SK-N-SH treated with all-trans-retinoic acid at 6 μM for 48 hours (cell line): ENCODE measurements around the gene FMO4.

ENCODE experiments used
- ATAC-seq: fragments of 200-7000 bp; cut with Tn5 transposase; 3 replicates; pipeline ENCODE4 v1.9.1; 2020; ENCODE audit warnings: mild to moderate bottlenecking, moderate library complexity
- ARNTL ChIP-seq: fragments of 450-650 bp; formaldehyde crosslinking; IDR thresholded peaks from 2 replicates; pipeline ENCODE4 v1.5.0; 2020; ENCODE audit warnings: low read depth, mild to moderate bottlenecking, moderate library complexity, borderline replicate concordance
- BACH2 ChIP-seq: fragments of 250-450 bp; sonication (Bioruptor Pico); IDR thresholded peaks from 2 replicates; pipeline ENCODE4 v1.9.0; 2021; ENCODE audit warnings: mild to moderate bottlenecking, borderline replicate concordance
- CSDC2 ChIP-seq: fragments of 250-450 bp; sonication (Bioruptor Pico); IDR thresholded peaks from 2 replicates; pipeline ENCODE4 v1.5.0; 2020; ENCODE audit warnings: mild to moderate bottlenecking, moderate library complexity
- ESRRG ChIP-seq: fragments of 250-450 bp; sonication (Bioruptor Pico); IDR thresholded peaks from 2 replicates; pipeline ENCODE4 v1.6.1; 2021; ENCODE audit warnings: mild to moderate bottlenecking
- GLIS3 ChIP-seq: fragments of 250-450 bp; sonication (Bioruptor Pico); IDR thresholded peaks from 2 replicates; pipeline ENCODE4 v1.5.0; 2020; ENCODE audit warnings: mild to moderate bottlenecking, moderate library complexity
- ISL1 ChIP-seq: fragments of 250-450 bp; sonication (Bioruptor Pico); IDR thresholded peaks from 2 replicates; pipeline ENCODE4 v2.1.2; 2022; ENCODE audit warnings: mild to moderate bottlenecking, moderate library complexity
- OSR1 ChIP-seq: fragments of 250-450 bp; sonication (Bioruptor Pico); IDR thresholded peaks from 2 replicates; pipeline ENCODE4 v1.8.0; 2022; ENCODE audit warnings: moderate library complexity, mild to moderate bottlenecking, inconsistent platforms
- PATZ1 ChIP-seq: fragments of 250-450 bp; sonication (Bioruptor Pico); IDR thresholded peaks from 2 replicates; pipeline ENCODE4 v1.8.0; 2020; ENCODE audit warnings: mild to moderate bottlenecking, moderate library complexity, borderline replicate concordance
- POU6F1 ChIP-seq: fragments of 250-450 bp; sonication (Bioruptor Pico); IDR thresholded peaks from 2 replicates; pipeline ENCODE4 v1.8.0; 2021; ENCODE audit warnings: low read depth, mild to moderate bottlenecking, moderate library complexity, borderline replicate concordance
- PPARA ChIP-seq: fragments of 250-450 bp; sonication (Bioruptor Pico); IDR thresholded peaks from 2 replicates; pipeline ENCODE4 v1.5.0; 2020; ENCODE audit warnings: mild to moderate bottlenecking, borderline replicate concordance
- SNAI2 ChIP-seq: fragments of 250-450 bp; sonication (Bioruptor Pico); IDR thresholded peaks from 2 replicates; pipeline ENCODE4 v1.5.0; 2020; ENCODE audit warnings: mild to moderate bottlenecking, moderate library complexity
- TCF4 ChIP-seq: fragments of 250-450 bp; sonication (Bioruptor Pico); IDR thresholded peaks from 2 replicates; pipeline ENCODE4 v1.8.0; 2021; ENCODE audit warnings: mild to moderate bottlenecking, moderate library complexity, borderline replicate concordance
- ZC3H10 ChIP-seq: fragments of 250-450 bp; sonication (Bioruptor Pico); IDR thresholded peaks from 2 replicates; pipeline ENCODE4 v1.5.1; 2021; ENCODE audit warnings: mild to moderate bottlenecking, moderate library complexity
- ZFP3 ChIP-seq: fragments of 250-450 bp; sonication (Bioruptor Pico); IDR thresholded peaks from 2 replicates; pipeline ENCODE4 v1.5.0; 2020; ENCODE audit warnings: mild to moderate bottlenecking, moderate library complexity
- ZFP30 ChIP-seq: fragments of 450-650 bp; formaldehyde crosslinking; IDR thresholded peaks from 2 replicates; pipeline ENCODE4 v1.5.0; 2022; ENCODE audit warnings: mild to moderate bottlenecking, moderate library complexity
- ZNF70 ChIP-seq: fragments of 450-650 bp; formaldehyde crosslinking; IDR thresholded peaks from 2 replicates; pipeline ENCODE4 v1.5.0; 2020; ENCODE audit warnings: mild to moderate bottlenecking, moderate library complexity
- ZNF8 ChIP-seq: fragments of 450-650 bp; formaldehyde crosslinking; IDR thresholded peaks from 2 replicates; pipeline ENCODE4 v1.5.0; 2020; ENCODE audit warnings: mild to moderate bottlenecking, moderate library complexity
- TF ChIP-seq, protein P1 (sequence below): fragments of 250-450 bp; sonication (Bioruptor Pico); IDR thresholded peaks from 2 replicates; pipeline ENCODE4 v1.5.1; 2020; ENCODE audit warnings: low read depth, mild to moderate bottlenecking, moderate library complexity
- TF ChIP-seq, protein P2 (sequence below): fragments of 250-450 bp; sonication (Bioruptor Pico); IDR thresholded peaks from 2 replicates; pipeline ENCODE4 v1.5.0; 2020; ENCODE audit warnings: mild to moderate bottlenecking, moderate library complexity
- TF ChIP-seq, protein P3 (sequence below): fragments of 250-450 bp; sonication (Bioruptor Pico); IDR thresholded peaks from 2 replicates; pipeline ENCODE4 v1.5.1; 2021; ENCODE audit warnings: mild to moderate bottlenecking, moderate library complexity

The FMO4 gene, protein sequence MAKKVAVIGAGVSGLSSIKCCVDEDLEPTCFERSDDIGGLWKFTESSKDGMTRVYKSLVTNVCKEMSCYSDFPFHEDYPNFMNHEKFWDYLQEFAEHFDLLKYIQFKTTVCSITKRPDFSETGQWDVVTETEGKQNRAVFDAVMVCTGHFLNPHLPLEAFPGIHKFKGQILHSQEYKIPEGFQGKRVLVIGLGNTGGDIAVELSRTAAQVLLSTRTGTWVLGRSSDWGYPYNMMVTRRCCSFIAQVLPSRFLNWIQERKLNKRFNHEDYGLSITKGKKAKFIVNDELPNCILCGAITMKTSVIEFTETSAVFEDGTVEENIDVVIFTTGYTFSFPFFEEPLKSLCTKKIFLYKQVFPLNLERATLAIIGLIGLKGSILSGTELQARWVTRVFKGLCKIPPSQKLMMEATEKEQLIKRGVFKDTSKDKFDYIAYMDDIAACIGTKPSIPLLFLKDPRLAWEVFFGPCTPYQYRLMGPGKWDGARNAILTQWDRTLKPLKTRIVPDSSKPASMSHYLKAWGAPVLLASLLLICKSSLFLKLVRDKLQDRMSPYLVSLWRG

GRCh38 chr1:171313835-171314320 lies at the start of gene FMO4:
Gene FMO4 (plus strand): TSS chr1:171314183. CDS start chr1:171319826, 5,643 bp downstream.
- TF ChIP-seq ESRRG (no peak), ZFP30 (no peak), OSR1 (CRISPR knock-in tag) (no peak), ISL1 (CRISPR knock-in tag) (no peak), POU6F1 (no peak; the same call in 1 of the 2 replicates), GLIS3 (CRISPR knock-in tag) (no peak), ZFP3 (CRISPR knock-in tag) (no peak), ZNF70 (CRISPR knock-in tag) (no peak), ZC3H10 (CRISPR knock-in tag) (no peak), SNAI2 (CRISPR knock-in tag) (no peak), BACH2 (no peak), ZNF8 (CRISPR knock-in tag) (no peak), ARNTL (CRISPR knock-in tag) (no peak), PATZ1 (no peak), CSDC2 (CRISPR knock-in tag) (no peak)
- TF ChIP-seq, protein P1, sequence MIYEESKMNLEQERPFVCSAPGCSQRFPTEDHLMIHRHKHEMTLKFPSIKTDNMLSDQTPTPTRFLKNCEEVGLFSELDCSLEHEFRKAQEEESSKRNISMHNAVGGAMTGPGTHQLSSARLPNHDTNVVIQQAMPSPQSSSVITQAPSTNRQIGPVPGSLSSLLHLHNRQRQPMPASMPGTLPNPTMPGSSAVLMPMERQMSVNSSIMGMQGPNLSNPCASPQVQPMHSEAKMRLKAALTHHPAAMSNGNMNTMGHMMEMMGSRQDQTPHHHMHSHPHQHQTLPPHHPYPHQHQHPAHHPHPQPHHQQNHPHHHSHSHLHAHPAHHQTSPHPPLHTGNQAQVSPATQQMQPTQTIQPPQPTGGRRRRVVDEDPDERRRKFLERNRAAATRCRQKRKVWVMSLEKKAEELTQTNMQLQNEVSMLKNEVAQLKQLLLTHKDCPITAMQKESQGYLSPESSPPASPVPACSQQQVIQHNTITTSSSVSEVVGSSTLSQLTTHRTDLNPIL (CRISPR knock-in tag), result no peak
- ATAC-seq, result peak; percentile 100

DNA sequence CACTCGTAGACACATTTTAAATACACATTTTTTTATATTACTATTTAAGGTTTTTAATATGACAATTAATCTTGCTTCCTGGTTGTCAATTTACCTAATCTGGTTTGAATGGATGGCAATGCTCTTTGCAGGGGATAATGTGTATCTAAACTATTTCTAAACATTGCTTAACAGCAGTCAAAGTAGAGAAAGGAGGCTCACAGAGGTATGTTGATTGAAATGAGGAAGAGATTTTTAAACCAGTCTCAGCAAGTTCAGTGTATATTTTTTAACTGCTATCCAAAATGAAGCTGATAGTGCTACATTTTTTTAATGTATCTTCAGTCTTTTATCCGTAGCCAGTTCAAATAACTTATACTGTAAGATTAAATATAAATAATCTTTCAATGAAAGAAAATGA lies 48.3 kb upstream of the FMO4 start:
- no peak for ATAC-seq
- no peak for TF ChIP-seq POU6F1
- TF ChIP-seq SNAI2 (CRISPR knock-in tag), result no peak
- no peak for TF ChIP-seq GLIS3 (CRISPR knock-in tag)
- no peak for TF ChIP-seq ZNF70 (CRISPR knock-in tag)
- TF ChIP-seq CSDC2 (CRISPR knock-in tag), result no peak
- no peak for TF ChIP-seq PPARA
- TF ChIP-seq, protein P1 (CRISPR knock-in tag), result no peak
- TF ChIP-seq ZFP3 (CRISPR knock-in tag), result no peak

DNA sequence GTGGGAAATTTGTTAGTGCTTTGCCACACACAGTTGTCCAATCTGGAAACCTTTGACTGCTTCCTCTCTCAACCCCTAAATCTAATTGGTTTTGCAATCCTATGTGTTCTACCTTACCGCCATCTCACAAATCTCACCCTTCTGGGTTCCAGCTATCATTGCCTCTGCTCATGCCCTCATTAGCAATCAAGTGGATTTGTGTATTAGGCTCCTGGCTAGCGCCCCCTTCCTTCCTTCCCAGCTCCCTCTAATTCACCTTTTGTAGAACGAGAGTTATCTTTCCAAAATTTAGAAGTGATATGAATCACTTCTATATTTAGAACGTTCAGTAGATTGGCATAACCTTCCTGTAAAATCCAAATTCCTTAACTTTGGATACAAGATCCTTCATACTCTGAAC lies 47.1 kb upstream of the FMO4 start:
- ATAC-seq, result no peak
- TF ChIP-seq CSDC2 (CRISPR knock-in tag), result no peak
- no peak for TF ChIP-seq PATZ1
- no peak for TF ChIP-seq ZNF70 (CRISPR knock-in tag)
- TF ChIP-seq TCF4, result no peak
- TF ChIP-seq SNAI2 (CRISPR knock-in tag), result no peak
- no peak for TF ChIP-seq ZC3H10 (CRISPR knock-in tag)
- no peak for TF ChIP-seq ZFP3 (CRISPR knock-in tag)
- no peak for TF ChIP-seq ZFP30
- TF ChIP-seq BACH2, result no peak
- TF ChIP-seq, protein P2, sequence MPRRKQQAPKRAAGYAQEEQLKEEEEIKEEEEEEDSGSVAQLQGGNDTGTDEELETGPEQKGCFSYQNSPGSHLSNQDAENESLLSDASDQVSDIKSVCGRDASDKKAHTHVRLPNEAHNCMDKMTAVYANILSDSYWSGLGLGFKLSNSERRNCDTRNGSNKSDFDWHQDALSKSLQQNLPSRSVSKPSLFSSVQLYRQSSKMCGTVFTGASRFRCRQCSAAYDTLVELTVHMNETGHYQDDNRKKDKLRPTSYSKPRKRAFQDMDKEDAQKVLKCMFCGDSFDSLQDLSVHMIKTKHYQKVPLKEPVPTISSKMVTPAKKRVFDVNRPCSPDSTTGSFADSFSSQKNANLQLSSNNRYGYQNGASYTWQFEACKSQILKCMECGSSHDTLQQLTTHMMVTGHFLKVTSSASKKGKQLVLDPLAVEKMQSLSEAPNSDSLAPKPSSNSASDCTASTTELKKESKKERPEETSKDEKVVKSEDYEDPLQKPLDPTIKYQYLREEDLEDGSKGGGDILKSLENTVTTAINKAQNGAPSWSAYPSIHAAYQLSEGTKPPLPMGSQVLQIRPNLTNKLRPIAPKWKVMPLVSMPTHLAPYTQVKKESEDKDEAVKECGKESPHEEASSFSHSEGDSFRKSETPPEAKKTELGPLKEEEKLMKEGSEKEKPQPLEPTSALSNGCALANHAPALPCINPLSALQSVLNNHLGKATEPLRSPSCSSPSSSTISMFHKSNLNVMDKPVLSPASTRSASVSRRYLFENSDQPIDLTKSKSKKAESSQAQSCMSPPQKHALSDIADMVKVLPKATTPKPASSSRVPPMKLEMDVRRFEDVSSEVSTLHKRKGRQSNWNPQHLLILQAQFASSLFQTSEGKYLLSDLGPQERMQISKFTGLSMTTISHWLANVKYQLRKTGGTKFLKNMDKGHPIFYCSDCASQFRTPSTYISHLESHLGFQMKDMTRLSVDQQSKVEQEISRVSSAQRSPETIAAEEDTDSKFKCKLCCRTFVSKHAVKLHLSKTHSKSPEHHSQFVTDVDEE (CRISPR knock-in tag), result no peak
- TF ChIP-seq, protein P3, sequence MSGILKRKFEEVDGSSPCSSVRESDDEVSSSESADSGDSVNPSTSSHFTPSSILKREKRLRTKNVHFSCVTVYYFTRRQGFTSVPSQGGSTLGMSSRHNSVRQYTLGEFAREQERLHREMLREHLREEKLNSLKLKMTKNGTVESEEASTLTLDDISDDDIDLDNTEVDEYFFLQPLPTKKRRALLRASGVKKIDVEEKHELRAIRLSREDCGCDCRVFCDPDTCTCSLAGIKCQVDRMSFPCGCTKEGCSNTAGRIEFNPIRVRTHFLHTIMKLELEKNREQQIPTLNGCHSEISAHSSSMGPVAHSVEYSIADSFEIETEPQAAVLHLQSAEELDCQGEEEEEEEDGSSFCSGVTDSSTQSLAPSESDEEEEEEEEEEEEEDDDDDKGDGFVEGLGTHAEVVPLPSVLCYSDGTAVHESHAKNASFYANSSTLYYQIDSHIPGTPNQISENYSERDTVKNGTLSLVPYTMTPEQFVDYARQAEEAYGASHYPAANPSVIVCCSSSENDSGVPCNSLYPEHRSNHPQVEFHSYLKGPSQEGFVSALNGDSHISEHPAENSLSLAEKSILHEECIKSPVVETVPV (CRISPR knock-in tag), result no peak
- TF ChIP-seq ZNF8 (CRISPR knock-in tag), result no peak
- no peak for TF ChIP-seq GLIS3 (CRISPR knock-in tag)
